ENCODE data around the gene TFCP2L1. TPM values are rescaled to one million over a fixed set of nuclear protein-coding genes. Genes with fewer than 3 reads are reported as not detected.

The TFCP2L1 gene
- total and polyA plus RNA-seq, 7 experiments from 2014 or later: 0.19 to 0.24 TPM; not detected in 5

DNA sequence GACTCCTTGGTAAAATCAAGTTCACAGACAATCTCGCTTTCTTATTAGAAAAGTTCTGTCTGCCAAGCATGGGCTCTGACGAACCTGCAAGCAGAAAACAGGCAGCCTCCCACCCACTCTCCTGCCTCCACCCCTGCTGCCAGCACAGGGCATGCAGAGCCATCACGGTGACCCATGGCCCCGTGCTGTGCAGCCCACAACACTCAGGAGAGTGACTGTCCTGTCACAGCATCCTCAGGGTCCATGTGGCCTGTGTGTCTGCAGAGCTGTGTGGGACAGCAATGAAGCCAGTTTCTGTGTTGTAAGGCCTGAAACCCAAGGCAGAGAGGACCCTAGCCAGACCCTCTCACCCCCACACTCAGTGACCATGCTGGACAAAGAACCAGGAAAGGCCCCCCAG, 46.2 kb downstream of the TFCP2L1 start:
- POLR2A ChIA-PET: no interaction called here
- H3K4me3 Mint-ChIP-seq: no peak overlapping the region
- ATAC-seq (no peak), DNase-seq (no peak)
- Histone ChIP-seq H3K9me3 (ENCODE audit: control insufficient read depth in 2 of 3, low read length in 3 of 3) (no peaks in the 10 kb centered on the region), H3K27me3 (ENCODE audit: control insufficient read depth in 2 of 2, insufficient read depth in 2 of 2, low read length in 2 of 2) (no peaks in the 10 kb centered on the region), H3K27ac (ENCODE audit: low read depth, low read length) (no peak overlapping the region), H3K4me1 (ENCODE audit: control insufficient read depth in 2 of 2, insufficient read depth in 2 of 2, low read length in 2 of 2) (no peaks in the 10 kb centered on the region), H3K36me3 (ENCODE audit: control insufficient read depth in 2 of 3, insufficient read depth in 3 of 3, low read length in 3 of 3) (no peaks in the 10 kb centered on the region), H3K4me3 (ENCODE audit: low read length) (no peak overlapping the region)
- no peaks in the 10 kb centered on the region for H3K36me3 Mint-ChIP-seq
- intact Hi-C loops (cut with micrococcal nuclease): no loop called here
- H3K9me3 Mint-ChIP-seq: no peaks in the 10 kb centered on the region
- H3K4me1 Mint-ChIP-seq: peaks cover 0 to 1% (median 0%) of the 10 kb centered on the region in 7 donors
- H3K27ac Mint-ChIP-seq: no peak overlapping the region
- CTCF ChIA-PET: no interaction called here
- H3K27me3 Mint-ChIP-seq: peaks cover 0 to 14% (median 0%) of the 10 kb centered on the region in 5 donors

DNA sequence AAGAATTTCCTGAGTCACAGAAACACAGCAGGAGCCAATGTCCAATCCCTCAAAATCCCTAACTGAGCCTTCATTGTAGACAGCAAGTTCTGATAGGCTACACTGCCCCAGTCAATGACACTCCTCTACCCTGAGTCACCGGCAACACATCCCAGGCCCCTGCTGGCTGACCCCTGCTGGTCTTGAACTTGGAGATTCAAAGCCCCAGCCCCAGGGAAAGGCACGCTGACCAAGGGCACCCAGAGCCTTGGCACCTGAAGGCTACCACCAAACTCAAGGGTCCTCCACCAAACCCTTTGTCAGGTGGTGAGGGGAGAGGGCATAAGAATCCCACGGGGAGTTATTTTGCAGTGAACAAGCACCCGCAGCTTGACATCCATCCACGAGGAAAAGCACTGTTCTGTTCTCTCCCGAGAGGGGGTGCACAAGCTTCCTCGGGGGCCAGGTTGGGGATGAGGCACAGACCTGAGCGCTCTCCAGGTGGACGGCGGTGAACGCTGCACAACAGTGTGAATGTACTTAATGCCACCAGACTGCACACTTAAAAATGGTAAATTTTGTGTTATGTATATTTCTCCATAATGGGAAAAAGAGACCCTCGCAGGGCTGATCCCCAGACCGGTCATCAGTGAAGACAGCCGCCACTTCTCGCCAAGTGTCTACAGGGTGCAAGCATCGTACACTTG, 46.9 kb downstream of the TFCP2L1 start:
- no peak overlapping the region for H3K27ac ChIP-seq (ENCODE audit: low read depth, low read length)
- DNase-seq: no peak
- H3K36me3 ChIP-seq (ENCODE audit: control insufficient read depth in 2 of 3, insufficient read depth in 3 of 3, low read length in 3 of 3): no peaks in the 10 kb centered on the region
- Mint-ChIP-seq H3K4me3 (peak overlapping the region in 1 of 10 donors; percentile 48), H3K27ac (no peak overlapping the region), H3K9me3 (no peaks in the 10 kb centered on the region), H3K27me3 (peaks cover 0 to 14% (median 0%) of the 10 kb centered on the region in 5 donors), H3K4me1 (peaks cover 0 to 1% (median 0%) of the 10 kb centered on the region in 7 donors), H3K36me3 (no peaks in the 10 kb centered on the region)
- H3K4me1 ChIP-seq (ENCODE audit: control insufficient read depth in 2 of 2, insufficient read depth in 2 of 2, low read length in 2 of 2): no peaks in the 10 kb centered on the region
- H3K9me3 ChIP-seq (ENCODE audit: control insufficient read depth in 2 of 3, low read length in 3 of 3): no peaks in the 10 kb centered on the region
- POLR2A ChIA-PET: no interaction called here
- CTCF ChIA-PET: no interaction called here
- ATAC-seq: no peak
- intact Hi-C loops (cut with micrococcal nuclease): no loop called here
- no peaks in the 10 kb centered on the region for H3K27me3 ChIP-seq (ENCODE audit: control insufficient read depth in 2 of 2, insufficient read depth in 2 of 2, low read length in 2 of 2)
- no peak overlapping the region for H3K4me3 ChIP-seq (ENCODE audit: low read length)

DNA sequence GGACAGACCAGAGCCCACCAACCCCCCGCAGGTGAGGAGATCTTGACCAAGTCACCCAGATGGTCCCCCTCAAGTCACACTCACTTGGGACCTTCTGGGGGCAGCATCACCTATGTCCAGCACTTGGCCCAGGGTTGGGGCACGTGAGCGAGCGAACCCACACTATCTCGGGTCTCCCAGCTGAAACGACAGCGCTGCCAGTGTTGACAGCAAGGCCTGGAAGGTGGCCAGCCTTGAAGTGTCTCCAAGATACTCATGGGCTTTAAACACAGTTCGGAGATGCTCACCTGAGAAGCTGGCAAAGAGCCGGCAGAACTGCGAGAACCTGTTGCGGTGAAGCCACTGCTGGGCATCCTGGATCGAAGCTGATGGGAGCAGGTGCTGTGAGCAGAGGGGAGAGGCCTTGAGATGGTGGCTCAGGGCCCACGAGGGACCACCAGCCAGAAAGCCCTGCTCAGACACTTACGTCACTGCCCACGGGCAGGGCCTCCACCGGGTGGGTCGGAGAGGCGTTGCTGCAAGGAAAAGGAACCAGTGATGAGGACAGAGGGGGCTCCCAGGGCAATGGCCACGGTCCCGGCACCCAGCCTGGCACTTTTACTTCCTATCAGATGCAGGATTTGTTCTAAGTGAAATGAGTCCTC, 47.5 kb downstream of the TFCP2L1 start:
- Histone ChIP-seq H3K4me1 (ENCODE audit: control insufficient read depth in 2 of 2, insufficient read depth in 2 of 2, low read length in 2 of 2) (no peaks in the 10 kb centered on the region), H3K9me3 (ENCODE audit: control insufficient read depth in 2 of 3, low read length in 3 of 3) (no peaks in the 10 kb centered on the region), H3K36me3 (ENCODE audit: control insufficient read depth in 2 of 3, insufficient read depth in 3 of 3, low read length in 3 of 3) (no peaks in the 10 kb centered on the region), H3K27me3 (ENCODE audit: control insufficient read depth in 2 of 2, insufficient read depth in 2 of 2, low read length in 2 of 2) (no peaks in the 10 kb centered on the region), H3K4me3 (ENCODE audit: low read length) (no peak overlapping the region), H3K27ac (ENCODE audit: low read depth, low read length) (no peak overlapping the region)
- no peak overlapping the region for H3K27ac Mint-ChIP-seq
- ChIA-PET CTCF (no interaction called here), POLR2A (no interaction called here)
- ATAC-seq (no peak), DNase-seq (no peak)
- H3K4me1 Mint-ChIP-seq: peaks cover 0 to 3% (median 0%) of the 10 kb centered on the region in 7 donors
- intact Hi-C loops (cut with micrococcal nuclease): no loop called here
- peaks cover 0 to 14% (median 0%) of the 10 kb centered on the region in 5 donors for H3K27me3 Mint-ChIP-seq
- H3K4me3 Mint-ChIP-seq: no peak overlapping the region
- no peaks in the 10 kb centered on the region for H3K36me3 Mint-ChIP-seq
- no peaks in the 10 kb centered on the region for H3K9me3 Mint-ChIP-seq

DNA sequence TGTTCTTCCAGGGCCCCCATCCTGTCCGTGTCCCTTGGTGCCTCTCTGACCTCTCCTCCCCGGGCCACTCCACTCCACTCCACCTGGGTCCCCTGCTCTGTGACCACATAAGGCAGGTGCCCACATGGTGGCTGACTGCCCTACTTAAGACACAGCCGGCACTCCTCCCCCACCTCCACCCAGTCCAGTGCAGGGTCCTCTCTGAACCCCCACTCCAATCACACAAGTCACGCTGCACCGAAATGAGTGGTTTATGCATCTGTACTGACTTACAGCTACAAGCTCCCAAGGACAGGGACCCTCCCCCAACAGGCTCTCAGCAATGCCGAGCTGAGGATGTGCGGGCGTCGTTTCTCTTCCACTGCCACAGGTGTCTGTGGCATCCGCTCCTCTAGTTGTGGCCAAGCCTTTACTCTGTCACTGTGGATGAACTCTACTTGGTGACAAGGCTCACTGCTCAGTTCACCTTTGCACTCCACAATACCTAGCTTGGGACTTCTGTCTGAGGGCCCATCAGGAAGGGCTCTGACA, 48.3 kb downstream of the TFCP2L1 start:
- H3K9me3 ChIP-seq (ENCODE audit: control insufficient read depth in 2 of 3, low read length in 3 of 3): no peaks in the 10 kb centered on the region
- no peak overlapping the region for H3K4me3 ChIP-seq (ENCODE audit: low read length)
- Mint-ChIP-seq H3K9me3 (no peaks in the 10 kb centered on the region), H3K36me3 (no peaks in the 10 kb centered on the region), H3K27ac (no peak overlapping the region), H3K4me1 (peaks cover 0 to 5% (median 0%) of the 10 kb centered on the region in 7 donors), H3K27me3 (peaks cover 0 to 14% (median 0%) of the 10 kb centered on the region in 5 donors), H3K4me3 (no peak overlapping the region)
- H3K4me1 ChIP-seq (ENCODE audit: control insufficient read depth in 2 of 2, insufficient read depth in 2 of 2, low read length in 2 of 2): no peaks in the 10 kb centered on the region
- no peak overlapping the region for H3K27ac ChIP-seq (ENCODE audit: low read depth, low read length)
- intact Hi-C loops (cut with micrococcal nuclease): no loop called here
- POLR2A ChIA-PET: no interaction called here
- no peak for ATAC-seq
- no peaks in the 10 kb centered on the region for H3K36me3 ChIP-seq (ENCODE audit: control insufficient read depth in 2 of 3, insufficient read depth in 3 of 3, low read length in 3 of 3)
- no peaks in the 10 kb centered on the region for H3K27me3 ChIP-seq (ENCODE audit: control insufficient read depth in 2 of 2, insufficient read depth in 2 of 2, low read length in 2 of 2)
- CTCF ChIA-PET: no interaction called here
- no peak for DNase-seq

DNA sequence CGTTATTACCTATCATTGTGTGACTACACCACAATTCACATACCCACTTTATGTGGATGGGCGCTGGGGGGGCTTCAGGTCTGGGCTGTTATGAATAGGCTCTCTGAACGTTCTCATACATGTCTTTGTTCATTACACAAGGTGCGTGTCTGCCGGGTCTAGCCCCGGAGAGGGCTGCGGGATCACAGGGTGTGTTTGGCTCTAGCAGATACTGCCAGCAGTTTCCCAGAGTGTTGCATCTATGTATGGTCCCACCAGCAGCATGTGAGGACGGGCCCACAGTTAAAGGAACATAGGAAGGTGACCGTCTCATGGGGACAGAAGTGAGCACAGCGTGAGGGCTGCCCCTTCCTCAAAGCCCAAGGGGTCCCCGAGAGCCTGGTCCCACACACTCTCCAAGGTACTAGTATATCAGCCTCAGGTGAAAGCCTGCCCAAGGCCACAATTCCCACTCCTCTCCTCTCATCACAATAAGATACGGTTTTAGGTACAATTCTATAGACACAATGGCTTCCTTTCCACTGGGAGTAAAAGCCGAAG, 48.8 kb downstream of the TFCP2L1 start:
- Mint-ChIP-seq H3K36me3 (no peaks in the 10 kb centered on the region), H3K4me3 (no peak overlapping the region), H3K27me3 (peaks cover 0 to 14% (median 0%) of the 10 kb centered on the region in 5 donors), H3K9me3 (no peaks in the 10 kb centered on the region), H3K4me1 (peaks cover 0 to 5% (median 0%) of the 10 kb centered on the region in 7 donors), H3K27ac (no peak overlapping the region)
- Histone ChIP-seq H3K4me1 (ENCODE audit: control insufficient read depth in 2 of 2, insufficient read depth in 2 of 2, low read length in 2 of 2) (no peaks in the 10 kb centered on the region), H3K4me3 (ENCODE audit: low read length) (no peak overlapping the region), H3K36me3 (ENCODE audit: control insufficient read depth in 2 of 3, insufficient read depth in 3 of 3, low read length in 3 of 3) (no peaks in the 10 kb centered on the region), H3K27me3 (ENCODE audit: control insufficient read depth in 2 of 2, insufficient read depth in 2 of 2, low read length in 2 of 2) (no peaks in the 10 kb centered on the region), H3K9me3 (ENCODE audit: control insufficient read depth in 2 of 3, low read length in 3 of 3) (no peaks in the 10 kb centered on the region), H3K27ac (ENCODE audit: low read depth, low read length) (no peak overlapping the region)
- DNase-seq: no peak
- intact Hi-C loops (cut with micrococcal nuclease): no loop called here
- ChIA-PET POLR2A (no interaction called here), CTCF (no interaction called here)
- no peak for ATAC-seq

DNA sequence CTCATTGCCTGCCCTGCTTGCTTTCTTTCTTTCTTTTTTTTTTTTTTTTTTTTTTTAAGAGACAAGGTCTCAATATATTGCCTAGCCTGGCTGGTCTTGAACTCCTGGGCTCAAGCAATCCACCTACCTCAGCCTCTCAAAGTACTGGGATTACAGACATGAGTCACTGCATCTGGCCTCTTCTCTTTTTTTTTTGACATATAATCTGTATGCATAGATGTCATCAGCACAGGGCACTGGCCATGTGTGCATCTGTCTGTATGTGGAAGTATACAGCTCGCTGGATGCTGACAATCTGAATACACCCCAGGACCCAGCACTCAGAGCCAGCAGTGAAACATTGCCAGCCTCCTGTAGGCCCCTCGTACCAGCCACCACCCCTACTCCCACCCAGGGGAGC, 49.5 kb downstream of the TFCP2L1 start:
- Histone ChIP-seq H3K4me3 (ENCODE audit: low read length) (no peak overlapping the region), H3K9me3 (ENCODE audit: control insufficient read depth in 2 of 3, low read length in 3 of 3) (no peaks in the 10 kb centered on the region), H3K36me3 (ENCODE audit: control insufficient read depth in 2 of 3, insufficient read depth in 3 of 3, low read length in 3 of 3) (no peaks in the 10 kb centered on the region), H3K27me3 (ENCODE audit: control insufficient read depth in 2 of 2, insufficient read depth in 2 of 2, low read length in 2 of 2) (no peaks in the 10 kb centered on the region), H3K27ac (ENCODE audit: low read depth, low read length) (no peak overlapping the region), H3K4me1 (ENCODE audit: control insufficient read depth in 2 of 2, insufficient read depth in 2 of 2, low read length in 2 of 2) (no peaks in the 10 kb centered on the region)
- Mint-ChIP-seq H3K4me1 (peaks cover 0 to 5% (median 0%) of the 10 kb centered on the region in 7 donors), H3K27me3 (peaks cover 0 to 14% (median 0%) of the 10 kb centered on the region in 5 donors), H3K36me3 (no peaks in the 10 kb centered on the region), H3K27ac (no peak overlapping the region), H3K9me3 (no peaks in the 10 kb centered on the region), H3K4me3 (no peak overlapping the region)
- POLR2A ChIA-PET: no interaction called here
- intact Hi-C loops (cut with micrococcal nuclease): no loop called here
- CTCF ChIA-PET: no interaction called here
- DNase-seq (no peak), ATAC-seq (no peak)
